GM19193 (cell line): ENCODE results near the gene RASA3.

ENCODE experiments used
- POLR2A ChIP-seq: IDR thresholded peaks from 4 replicates; pipeline ENCODE4 v1.6.1; 2011; ENCODE audit not compliant: insufficient read depth, insufficient read length; ENCODE audit errors: extremely low read depth

The RASA3 gene

DNA sequence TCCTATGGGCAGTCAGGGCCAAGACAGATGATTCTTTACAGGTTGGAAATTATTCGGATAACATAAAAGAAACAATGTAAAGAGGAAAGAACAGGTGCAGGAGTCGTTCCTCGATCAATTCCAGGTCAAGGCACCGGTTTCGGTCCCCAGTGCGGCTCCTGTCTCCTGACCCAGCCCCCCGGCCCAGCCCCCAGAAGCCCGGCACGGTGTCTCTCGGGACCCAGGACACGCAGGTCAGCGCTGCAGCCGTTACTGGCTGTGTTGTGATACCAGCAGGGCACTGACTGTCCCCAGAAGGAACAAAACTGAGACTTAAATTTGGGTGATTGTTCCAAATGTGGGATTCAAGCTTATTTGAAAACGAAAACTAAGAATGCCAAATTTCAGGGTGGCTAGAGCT lies 8.5 kb downstream of the RASA3 start:
- no peak for TF ChIP-seq POLR2A

DNA sequence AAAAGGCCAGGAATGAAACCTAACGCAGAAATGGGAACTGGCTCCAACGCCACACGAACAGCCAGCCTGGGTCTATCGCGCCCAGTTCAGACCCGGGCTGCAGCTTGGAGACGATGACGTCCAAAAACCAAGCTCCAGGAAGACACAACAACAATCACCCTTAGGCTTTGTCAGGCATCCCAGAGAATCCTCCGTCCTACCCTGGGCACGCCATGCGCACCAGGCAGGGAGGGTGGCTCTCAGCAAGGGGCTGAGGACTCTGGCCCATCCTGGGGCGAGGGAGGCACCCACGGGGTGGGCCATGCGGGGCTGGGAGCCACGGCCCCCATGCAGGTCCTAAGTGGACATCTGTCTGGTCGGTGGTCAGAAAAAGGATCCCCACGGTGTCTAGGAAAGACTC lies 9.0 kb downstream of the RASA3 start:
- TF ChIP-seq POLR2A = no peak

DNA sequence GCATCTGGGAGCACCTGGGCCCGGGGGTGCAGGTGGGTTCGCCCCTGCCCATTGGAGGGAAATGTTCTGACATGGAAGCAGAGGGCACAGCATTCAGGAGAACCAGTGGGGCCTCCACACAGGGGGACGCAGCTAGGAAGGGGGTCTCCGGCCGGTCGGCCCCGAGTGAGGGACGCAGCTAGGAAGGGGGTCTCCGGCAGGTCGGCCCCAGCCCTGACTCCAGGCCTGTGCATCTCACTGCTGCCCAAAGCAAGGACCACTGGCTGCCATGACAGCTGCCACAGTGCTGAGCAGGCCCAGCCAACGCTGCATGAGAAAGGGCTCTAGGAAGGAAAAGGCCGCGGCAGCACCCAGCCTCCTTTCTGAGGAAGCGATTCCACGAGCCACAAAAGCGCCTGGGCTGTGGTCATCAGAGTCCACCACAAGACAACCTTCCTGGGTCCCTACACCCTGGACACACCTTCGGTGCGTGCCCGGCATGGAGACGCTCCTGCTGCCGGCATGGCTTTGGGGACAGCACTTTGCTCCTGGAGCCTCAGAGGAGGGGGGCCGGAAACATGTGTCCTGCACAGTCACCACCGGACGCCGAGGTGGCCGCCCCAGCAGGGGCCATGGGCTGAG lies 9.7 kb downstream of the RASA3 start:
- TF ChIP-seq POLR2A = no peak

DNA sequence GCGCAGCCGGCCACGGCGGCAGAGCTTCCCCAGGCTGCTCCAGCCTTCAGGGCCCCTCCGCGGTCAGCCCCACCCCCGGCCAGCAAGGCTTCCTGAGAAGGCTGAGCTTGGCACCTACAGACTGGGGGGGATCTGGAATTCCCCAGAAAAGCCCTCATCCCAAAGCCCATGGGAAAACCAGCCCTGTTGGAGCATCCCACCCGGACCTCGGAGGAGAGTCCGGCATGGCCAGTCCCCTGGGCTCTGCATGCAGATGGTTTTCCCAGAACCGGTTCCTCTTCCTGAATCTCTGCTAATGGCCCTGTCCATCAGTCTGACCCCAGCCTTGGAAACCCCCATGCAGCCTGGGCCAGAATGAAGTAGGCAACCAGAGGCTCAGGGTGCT lies 10.3 kb downstream of the RASA3 start:
- TF ChIP-seq POLR2A = no peak

DNA sequence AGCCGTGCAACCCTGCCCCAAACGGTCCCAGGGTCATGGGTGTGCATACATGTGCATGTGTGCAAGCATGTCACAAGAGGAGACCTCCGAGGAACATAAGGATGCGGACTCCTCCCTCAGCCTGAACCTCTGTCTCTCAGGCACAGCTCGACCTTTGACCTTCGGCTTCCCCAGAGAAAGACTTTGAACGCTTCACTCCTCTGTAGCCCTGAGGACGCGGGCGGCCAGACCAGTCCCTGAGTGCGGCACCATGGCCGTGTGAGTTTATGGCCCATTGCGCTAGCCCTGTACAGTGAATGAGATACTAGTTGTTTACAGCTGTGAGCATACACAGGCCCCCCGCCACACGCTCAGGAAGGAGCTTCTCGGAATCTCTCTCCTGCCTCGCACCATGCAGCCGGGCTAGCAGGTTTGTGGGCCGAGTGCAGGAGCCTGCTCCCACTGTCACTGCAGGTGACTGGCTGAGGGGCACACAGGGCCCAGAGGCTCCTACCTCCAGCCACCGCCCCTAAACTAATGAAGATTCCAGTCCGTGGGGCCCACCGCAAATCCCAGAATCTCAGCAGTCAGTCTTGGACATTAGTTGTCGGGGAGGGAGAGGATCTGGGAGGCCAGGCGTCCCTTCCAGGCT lies 10.8 kb downstream of the RASA3 start:
- TF ChIP-seq POLR2A = no peak

DNA sequence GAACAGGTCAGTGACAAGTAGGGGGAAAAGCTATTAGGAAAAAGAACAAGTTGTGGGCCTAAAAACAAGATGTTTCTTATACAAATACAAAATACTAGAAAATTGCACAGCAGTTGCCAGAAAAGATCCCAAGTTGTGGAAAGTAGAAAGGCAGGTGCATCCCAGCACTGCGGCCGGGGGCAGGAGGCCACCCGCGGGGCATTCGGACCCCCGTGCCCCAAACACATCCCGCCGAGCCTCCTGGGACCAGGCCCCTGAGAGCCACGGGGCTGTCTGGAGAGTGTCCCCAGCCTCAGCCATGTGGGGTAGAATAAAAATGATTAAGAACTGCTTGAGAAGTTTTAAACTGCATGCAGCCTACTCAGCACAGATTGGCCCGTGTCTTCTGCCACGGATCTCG lies 11.4 kb downstream of the RASA3 start:
- no peak for TF ChIP-seq POLR2A

DNA sequence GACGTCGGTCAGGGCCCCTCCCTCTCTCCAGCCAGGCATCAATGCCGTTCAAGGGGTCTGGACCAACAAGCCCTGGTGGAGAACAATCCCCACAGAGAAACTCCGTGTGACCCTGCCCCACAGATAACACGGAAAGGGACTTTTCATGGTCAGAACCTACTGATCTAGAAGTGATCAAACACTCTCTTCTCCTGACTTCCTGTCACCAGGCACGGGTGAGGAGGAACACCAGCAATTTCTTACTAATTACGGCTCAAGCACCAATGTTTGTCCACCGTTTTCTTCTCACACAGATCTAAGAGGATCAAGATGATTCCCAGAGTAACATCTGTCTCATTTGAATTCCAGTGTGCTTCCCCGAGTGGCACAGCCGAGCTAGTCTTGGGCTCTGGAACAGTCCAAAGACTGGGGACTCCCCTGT lies 11.8 kb downstream of the RASA3 start:
- no peak for TF ChIP-seq POLR2A

DNA sequence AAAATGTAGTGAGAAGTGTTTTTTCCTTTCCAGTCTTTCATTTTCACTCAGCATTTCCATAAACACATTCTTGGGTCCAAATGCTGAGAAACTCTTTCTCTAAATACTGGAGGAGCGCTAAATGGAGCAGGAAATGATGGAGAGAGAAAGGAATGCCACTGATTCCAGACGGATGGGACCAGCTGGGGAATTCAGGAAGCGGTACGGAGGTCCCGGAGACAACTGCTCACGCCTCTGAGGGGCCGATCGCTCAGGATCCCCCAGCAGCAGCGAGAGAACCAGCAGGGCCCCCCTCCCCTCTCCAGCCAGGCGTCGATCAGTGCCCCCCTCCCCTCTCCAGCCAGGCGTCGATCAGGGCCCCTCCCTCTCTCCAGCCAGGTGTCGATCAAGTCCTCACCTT lies 13.2 kb downstream of the RASA3 start:
- no peak for TF ChIP-seq POLR2A

DNA sequence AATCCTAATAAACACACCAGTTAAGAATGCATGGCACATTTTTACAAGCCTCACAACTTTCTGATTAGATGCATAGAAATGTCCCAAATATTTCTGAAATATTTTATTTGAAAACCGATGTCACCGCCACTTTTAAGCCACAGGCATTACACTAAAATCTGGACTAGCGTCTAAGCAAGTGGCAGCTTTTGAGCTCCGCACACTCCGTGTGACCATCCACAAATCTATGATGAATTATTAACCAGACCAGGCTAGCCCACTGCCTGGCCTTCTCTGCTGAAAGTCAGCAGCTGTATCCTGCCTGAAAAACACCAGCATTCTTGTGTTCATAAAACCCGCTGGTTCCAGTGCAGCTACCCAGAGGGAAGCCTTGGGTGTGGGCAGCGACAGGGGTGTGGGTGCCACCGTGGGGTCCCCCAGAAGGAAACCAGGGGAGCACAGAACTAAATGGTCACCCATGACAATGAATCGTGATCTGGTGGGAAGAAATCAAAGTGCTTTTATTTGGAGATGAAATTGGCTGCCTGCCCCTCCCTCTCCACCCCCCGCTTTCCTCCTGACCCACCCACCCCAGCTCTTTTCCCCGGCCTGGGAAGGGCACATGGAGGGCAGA lies 13.8 kb downstream of the RASA3 start:
- no peak for TF ChIP-seq POLR2A

DNA sequence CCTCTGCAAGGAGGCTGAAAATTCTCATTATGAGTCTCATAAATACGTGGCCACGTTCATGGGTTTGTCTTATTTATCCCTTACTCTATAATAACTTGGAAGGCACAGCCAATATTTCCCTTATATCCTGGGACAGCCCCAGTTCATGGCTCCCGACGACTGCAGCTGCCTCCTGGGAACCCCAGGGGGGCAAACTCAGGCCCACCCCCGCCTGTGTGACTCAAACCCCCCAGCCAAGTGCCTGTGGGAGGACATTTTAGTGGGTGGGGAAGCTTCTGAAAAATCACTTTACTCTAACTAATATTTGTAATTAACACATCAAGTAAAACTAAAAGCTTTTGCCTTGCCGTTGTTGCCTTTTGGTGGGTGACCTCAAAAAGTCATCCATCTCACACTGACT lies 14.3 kb downstream of the RASA3 start:
- no peak for TF ChIP-seq POLR2A

DNA sequence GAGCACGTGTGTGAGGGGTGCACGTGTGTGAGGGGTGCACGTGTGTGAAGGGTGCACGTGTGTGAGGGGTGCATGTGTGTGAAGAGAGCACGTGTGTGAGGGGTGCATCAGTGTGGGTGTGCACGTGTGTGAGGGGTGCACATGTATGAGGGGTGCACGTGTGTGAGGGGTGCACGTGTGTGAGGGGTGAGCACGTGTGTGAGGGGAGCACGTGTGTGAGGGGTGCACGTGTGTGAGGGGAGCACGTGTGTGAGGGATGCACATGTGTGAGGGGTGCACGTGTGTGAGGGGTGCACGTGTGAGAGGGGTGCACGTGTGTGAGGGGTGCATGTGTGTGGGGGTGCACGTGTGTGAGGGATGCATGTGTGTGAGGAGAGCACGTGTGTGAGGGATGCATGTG lies 15.7 kb downstream of the RASA3 start:
- TF ChIP-seq POLR2A = no peak

DNA sequence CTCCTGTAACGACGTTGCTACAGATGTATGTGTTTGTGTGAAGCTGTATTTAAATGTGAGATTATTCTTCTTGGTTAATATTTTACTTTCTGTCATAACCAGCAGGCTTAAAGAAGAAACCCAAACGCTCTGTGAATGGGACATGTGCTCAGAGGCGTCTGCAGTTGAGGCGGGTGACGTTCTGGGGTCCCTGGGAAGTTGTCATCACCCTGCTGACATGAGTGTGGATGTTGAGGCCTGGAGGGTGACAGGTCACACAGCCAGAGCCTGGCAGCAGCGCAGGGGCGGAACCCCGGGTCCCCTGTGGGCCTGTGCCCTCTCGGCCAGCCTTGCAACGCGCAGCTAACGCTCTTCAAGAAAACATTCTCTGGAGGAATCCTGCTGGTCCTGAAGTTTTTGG lies 16.6 kb downstream of the RASA3 start:
- TF ChIP-seq POLR2A = no peak

DNA sequence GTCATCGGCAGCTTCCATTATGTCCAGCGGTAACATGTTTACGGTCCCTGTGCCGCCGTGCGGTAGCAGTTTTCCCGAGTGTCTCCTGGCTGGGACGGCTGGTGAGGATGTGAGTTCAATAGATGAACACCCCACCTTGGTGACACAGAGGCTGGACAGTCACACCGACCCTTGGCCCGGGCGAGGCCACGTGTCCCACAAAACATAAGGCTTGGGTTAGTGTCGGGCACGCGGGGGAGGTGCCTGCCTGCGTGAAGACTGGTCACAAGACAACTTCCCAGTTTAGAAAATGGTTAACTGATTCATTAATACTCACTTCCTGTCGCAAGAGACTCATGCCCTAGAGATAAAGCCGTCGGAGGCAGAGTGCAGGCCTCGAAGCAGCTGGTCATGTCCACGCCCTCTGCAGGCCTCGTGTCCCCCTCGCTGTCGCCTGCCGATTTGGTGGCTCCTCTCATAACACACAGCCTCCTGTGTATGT lies 17.2 kb downstream of the RASA3 start:
- TF ChIP-seq POLR2A = no peak

DNA sequence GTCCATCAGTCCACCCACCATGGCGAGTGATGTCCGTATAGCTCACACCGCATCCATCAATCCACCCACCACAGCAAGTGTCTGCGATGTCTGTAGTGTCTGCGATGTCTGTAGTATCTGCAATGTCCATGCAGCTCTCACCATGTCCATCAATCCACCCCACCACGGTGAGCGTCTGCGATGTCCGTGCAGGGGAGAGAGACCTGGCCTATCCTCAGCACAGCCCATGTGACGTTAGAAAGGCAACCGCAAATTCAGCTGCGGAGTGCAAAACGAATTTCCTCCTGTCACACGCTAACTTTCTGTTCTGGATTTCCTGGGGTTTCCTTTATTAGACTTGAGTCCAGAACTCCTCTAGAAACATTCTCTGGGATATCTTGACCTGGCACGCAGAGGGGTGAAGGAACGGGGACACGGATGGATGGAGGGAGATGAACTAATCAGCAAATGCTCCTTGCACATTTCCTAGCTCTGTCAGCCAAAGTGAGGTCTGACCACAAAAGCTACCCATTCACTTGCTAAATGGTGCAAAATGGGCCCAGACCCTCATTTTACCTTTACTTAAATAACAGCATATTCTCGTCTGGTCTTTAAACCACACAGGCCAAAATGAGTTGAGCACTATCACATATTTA lies 18.3 kb downstream of the RASA3 start:
- no peak for TF ChIP-seq POLR2A

DNA sequence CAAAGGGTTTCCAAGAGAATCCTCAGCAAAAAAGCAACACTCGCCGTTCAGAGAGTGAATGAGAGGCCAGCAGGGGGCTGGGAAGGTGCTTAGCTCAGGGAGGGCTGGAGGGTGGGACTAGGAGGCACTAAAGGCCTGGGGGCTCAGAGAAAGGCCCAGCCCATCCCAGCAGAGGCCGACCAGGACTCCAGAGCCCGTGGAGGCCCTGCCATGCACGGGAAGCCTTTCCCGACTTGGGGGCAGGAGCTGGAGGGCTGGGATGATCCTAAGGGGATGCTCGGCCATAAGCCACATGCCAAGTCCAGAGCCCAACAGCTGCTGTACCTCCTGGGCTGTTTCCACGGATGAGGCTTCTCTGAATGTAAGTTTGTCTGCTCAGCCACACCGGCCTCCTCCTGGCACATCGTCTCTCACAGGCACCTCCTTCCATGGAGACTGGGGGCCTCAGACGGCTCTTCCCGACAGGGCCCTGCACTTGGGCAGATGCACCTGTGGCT lies 19.5 kb downstream of the RASA3 start:
- TF ChIP-seq POLR2A = no peak

DNA sequence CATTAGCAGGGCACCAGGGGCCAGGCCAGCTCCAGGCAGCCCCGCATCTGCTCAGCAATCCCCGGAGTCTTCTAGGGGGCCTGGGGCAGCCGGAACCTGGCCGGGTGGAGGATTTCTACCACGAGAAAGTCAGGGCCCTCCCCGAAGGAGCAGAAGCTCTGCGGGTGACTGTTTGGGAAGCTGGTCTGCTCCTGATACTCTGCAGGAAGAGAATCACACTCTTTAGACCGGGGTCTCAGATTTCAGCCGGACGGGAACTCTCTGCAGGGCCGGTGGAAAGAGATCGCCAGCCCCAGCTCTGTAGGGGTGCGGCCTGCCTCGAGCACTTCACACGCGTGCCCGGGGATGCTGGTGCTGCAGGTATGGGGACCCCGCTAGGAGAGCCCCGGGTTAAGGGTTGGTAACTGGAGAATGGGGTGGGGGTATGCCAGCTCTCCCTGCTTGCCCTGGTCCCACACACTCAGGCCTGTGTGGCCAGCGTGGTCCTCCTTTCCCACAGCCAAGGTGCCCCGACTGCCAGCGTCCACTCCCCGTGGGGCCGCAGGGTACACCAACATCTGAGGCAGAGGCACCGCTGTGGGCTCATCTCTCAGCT lies 20.1 kb downstream of the RASA3 start:
- TF ChIP-seq POLR2A = no peak

DNA sequence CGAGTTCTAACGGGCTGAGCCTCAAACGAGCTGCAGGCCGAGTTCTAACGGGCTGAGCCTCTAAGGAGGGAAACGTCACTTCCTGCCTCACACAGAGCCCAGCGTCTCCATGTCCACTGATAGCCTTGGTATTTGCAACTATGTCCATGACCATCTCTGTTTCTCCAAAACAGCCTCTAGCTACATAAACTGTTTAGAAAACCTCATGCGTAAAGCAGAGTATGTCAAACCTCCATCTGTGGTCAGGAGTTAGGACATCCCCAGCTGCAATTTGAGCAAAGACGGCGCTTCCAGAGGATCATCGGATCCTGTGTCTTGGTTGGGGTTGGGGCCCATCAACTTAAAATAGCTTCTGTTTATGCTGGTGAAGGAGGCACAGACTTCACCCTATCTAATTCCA lies 20.8 kb downstream of the RASA3 start:
- no peak for TF ChIP-seq POLR2A
